IPS DF 19.7 (cell line): ENCODE data around the gene IREB2.
"Not testable (repeated sequence)": the region's sequence is repeated elsewhere in the genome, so short reads cannot be mapped to it uniquely, and the experiment has no call there.

Source experiments
- DNase-seq: peaks from one replicate; pipeline ENCODE4 v3.0.0-alpha.2; 2013; ENCODE audit warnings: low read depth, low spot score

The IREB2 gene

DNA sequence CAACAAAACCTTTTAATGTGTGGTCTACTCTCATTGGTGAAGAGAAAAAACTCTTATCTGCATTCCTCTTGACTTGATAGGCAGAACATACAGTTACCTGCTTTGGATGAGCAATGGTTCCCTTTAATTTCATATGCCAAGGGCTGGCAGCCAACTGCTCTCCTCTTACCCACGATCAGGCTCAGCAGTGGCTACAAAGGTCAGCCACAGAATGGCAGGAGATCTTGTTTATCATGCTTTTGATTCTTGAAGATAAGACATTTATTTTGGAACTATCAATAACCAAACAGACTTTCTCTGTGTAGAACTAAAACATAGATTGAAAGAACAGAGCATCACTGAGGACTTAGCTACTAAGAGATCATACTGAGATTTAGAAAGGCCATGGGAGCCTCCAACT is 6.1 kb upstream of the IREB2 start:
- DNase-seq = no peak

DNA sequence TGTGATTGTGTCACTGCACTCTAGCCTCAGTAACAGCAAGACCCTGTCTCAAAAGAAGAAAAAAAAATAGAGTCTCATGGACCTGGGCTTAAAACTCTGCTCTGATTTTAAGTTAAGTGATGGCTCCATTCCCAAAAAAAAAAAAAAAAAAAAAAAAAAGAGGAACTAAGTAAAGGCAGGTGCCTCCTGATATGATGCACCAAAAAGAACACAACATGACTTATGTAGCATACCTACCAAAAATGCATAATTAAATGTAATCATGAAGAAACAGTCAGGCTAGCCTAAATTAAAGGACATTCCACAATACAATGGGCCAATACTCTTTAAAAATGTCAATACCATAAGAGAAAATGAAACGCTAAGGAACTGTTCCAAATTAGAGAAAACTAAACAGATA is 5.4 kb upstream of the IREB2 start:
- DNase-seq = no peak

DNA sequence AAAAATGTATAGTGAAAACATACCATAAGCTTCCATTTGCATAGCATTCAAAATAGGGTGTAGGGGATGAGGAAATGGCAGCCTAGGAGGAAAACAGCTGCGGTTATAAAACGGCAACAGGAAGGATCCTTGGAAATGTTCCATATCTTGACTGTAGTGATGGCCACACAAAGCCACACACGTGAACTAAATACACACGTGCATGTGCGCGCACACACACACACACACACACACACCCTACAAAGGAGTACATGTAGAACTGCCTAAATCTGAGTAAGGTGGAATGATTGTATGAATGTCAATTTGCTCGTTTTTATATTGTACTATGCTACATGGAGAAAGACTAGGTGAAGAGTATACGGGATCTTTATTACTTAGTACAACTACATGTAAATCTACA is 3.9 kb upstream of the IREB2 start:
- no peak for DNase-seq

DNA sequence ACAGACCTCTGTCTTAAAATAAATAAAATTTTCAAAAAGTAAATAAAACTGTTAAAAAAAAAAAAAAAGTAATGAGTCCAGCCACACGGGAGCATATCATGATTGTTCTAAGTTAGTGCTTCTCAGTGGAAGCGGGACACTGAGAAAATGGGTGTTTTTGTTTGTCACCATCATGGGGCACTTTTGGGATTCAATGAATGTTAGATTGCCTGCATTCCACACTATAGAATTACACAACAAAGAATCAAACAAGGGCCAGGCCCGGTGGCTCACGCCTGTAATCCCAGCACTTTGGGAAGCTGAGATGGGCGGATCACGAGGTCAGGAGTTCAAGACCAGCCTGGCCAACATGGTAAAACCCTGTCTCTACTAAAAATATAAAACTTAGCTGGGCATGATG is 3.3 kb upstream of the IREB2 start:
- not testable (repeated sequence) for DNase-seq

DNA sequence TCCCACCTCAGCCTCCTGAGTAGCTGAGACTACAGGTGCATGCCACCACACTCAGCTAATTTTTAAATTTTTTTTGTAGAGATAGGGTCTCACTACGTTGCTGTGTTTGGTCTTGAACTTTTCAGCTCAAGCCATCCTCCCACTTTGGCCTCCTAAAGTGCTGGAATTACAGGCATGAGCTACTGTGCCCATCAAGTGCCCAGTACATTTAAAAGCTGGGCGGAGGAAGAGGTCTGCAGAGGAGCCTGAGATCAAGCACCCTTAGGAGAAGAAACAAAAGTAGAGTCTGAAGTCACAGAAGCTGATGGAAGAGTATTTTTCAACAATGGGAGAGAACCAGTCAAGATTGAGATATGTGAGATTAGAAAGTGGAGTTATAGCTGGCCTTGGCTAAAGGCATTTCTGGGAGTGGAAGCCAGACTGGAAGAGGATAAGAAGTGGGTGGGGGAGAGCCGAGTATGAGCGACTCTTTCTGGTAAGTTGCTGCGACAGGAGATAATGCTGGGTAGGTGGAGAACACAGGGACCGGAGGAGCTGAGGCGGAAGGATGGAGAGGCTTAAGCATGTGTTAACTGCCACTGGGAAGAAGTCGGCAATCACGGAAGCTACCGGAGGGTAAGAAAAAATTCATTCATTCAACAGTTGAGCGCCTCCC is 782 bp upstream of the IREB2 start:
- DNase-seq = no peak

DNA sequence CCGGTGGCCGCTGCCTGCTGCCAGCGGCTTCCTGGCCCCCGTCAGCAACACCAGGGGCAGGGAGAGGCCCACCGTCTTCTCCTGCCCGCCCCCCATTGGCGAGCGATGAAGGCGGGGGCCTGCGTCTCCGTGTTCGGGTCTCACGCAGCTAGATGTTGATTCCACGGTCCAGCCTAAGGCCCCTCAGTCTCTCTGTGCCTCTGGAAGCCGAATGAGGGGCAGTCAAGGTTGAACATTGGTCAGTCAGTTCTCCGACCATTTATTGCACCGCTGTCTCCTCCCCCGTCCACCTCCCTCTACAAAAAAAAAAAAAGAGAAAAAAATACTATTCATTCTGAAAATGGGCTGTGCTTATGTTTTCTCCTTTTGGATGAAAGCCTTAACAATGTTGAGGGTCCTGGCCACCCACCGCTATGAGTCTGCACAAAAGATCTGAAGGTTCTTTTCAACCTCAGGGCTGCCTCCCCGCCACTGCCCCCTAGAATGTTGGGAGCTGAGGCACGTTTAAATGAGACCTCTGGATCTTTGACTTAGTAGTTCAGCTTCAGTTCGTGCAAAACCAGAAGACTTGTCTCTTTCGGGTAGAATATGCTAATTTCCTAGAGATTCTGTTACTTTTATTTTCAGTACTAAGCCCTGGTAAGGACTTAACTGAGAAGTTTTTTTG is 736 bp downstream of the IREB2 start:
- DNase-seq = no peak

DNA sequence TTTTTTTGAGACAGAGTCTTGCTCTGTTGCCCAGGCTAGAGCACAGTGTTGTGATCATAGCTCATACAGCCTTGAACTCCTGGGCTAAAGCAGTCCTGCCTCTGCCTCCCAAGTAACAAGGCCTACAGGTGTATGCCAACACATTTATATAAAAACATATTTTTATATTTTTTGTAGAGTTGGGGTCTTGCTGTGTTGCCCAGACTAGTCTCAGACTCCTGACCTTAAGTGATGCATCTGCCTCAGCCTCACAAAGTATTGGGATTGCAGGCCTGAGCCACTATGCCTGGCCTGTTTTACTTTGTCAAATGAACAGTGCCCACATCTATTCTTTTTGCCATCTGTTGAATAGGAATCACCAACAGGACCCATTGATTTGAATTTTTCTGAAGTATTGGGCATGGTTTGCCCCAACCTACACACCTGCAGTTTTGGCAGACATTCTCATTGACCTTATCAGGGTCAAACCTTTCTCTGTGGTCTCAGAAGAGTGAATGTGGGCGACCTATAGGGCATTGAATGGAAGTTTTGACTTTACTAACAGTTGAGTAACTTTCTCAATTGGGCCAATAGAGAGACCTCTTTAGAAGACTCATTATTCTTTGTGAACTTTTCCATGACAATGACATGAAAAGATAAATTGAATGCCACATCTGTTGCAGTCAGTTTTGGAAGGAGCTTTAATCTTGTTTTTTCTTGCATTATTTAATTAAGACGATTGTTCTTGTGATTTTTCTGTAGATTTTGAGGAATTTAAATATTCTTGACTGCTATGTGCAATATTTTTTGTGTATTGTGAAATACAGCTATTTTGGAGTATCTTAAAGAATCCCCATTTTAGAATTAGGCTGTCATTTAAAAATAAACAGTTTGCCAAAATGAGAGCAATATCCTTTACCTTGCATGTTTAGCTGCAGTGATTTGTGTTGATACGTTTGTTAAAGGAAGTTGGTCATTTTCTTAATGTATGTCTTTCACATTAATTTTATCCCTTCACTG is 2.7 kb downstream of the IREB2 start:
- DNase-seq = no peak

DNA sequence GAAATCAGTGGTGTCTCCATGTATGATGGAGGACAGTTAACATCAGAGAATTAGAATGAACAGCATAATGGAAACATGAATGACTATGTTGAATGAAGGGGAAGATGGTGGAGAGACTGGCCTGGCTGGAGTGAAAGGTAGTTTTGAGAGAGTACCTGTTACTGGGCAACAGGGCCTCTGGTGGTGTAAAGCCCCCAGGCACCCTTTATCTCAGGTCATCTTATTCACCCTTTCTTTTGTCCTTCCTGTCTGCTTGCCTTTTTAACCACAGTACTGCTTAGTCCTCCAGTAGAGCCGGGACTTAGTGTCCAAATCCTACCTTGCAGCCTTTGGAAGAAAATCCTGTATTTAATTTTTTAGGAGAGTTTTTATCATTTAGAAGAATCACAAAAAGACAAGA is 6.2 kb downstream of the IREB2 start:
- DNase-seq = no peak

DNA sequence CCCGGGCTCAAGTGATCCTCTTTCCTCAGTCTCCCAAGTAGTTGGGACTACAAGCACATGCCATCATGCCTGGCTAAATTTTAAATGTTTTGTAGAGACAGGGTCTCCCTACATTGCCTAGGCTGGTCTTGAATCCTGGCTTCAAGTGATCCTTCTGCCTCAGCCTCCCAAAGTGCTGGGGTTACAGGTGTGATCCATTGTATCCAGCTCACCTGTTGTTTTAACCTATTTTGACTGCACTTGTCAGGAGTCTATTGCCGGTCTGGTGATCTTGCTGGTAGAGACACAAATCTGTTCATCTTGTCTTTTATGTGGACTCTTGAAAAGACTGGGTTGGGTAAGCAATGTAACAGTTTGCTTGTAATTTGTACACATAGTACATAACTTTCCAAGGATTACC is 7.9 kb downstream of the IREB2 start:
- DNase-seq = no peak

DNA sequence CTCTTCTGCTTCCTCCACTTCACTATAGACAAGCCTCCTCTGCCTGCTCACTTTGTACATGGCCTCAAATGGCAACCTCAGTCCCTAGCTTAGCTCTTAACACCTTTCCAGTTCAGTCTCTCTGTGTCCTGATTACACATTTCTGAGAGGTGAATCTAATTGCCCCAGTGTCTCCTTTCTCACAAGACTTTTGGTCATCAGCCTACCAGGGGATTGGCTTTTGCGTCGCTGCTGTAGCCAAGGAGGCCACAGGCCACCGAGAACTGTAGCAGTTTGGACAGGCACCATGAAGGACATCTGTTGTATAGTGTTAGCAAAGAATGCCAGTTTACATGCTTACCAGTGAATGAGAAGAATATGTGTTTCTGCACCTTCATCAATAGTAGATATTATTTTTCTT is 8.5 kb downstream of the IREB2 start:
- DNase-seq = no peak

DNA sequence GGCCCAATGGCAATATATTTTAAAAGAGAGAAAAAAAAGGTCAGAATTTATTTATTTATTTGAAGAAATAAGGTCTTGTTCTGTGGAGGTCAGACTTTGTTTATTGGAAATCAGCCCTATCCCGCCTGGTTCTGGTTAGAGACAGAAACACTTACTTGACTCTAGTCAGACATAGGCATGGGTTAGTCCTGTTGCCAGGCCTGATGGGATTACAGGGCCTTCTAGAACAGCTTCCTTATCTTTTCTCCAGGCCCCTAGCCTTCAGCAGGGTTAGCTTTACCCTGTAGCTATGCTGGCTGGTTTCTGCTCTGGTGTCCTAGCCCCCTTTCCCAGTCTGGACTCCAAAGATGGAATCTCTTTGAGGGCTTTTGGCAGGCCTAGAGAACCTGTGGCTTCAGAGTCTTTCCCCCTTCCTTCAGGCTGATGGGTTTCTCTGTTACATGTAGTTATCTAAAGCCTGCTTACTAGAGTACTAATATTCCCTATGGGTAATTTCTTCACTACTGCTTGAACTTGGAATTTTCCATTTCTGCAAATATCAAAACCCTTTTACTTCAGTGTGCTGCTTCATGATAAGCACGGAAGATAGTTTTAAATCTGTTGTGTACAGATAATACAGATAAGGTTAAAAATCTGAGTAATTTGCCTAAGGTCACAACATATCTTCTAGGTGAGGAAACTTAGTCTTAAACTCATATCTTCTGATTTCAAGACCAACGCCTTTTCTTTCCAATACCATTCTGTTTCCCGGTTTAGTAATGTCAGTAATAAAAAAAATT is 10.6 kb downstream of the IREB2 start:
- DNase-seq = no peak

DNA sequence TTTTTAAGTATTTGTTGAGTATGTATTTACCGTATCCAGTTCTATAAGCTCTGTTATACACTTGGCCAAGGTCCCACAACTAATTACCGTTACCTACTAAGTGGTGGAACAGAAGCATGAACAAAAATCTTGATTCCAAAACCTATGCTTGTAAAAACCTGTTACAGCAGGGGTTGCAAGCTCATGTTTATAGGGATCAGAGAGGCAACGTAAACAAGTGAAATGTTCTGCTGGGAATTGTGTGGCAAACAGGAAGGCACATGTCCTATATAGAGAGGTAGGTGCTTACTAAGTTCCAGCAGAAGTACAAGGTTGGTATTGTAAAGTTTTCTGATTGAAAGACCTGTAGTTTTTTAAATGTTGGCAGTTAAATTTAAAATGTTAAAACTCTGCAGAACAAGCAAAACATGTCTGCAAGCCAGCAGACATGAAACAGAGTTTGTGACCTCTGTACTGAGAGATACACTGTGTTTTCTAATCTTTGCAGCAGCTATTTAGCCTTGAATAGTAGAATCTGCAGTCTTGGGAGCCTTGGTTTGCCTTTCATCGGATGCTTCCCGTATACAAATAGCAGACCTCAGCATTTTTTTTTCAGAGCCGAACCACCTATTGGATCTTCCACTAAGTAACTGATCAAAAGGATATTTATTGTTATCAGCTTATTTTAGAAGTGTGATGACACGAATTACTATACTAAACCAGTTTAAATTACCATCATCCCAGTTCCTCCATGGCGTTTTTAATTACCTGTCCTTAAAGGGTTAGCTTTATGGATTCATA is 11.4 kb downstream of the IREB2 start:
- DNase-seq = no peak

DNA sequence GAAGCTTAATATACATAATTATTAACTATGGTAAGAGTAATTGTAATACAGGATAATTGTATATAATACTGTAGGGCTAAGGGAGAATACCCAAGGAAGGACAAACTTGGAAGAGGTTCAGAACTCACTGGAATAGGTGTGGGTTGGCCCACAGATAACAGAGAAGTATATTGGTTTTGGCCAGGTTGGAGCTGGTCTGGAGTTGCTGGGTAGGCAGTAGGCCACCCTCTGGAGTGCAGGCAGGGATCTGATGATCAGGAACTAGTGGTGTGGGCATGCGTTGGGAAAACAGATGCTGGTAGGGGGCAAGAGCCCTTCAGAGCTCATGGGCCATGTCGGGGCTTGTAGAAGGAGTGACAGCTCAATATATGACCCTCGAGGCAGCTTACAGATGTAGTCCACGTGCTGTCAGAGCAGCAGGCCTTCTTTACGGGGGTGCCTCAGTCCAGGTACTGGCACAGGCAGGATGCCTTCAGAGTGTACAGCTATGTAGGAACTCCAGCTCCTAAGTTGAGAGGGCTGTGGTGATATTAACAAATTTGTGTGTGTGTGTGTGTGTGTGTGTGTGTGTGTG is 12.4 kb downstream of the IREB2 start:
- DNase-seq = no peak

DNA sequence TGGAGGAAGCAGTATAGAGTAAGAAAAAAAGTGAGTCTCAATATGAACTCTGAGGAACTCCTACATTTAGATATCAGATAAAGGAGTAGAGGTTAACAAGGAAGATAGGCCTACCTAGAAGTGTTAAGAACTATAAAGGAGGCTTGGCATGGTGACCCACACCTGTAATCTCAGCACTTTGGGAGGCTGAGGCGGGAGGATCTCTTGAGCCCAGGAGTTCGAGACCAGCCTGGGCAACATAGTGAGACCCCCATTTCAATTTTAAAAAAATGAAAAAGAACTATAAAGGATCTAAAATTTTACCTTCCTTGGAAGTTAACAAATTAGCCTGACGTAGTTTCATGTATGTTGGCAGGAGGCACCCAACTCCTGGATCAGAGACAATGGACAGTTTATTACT is 14.5 kb downstream of the IREB2 start:
- DNase-seq = no peak

DNA sequence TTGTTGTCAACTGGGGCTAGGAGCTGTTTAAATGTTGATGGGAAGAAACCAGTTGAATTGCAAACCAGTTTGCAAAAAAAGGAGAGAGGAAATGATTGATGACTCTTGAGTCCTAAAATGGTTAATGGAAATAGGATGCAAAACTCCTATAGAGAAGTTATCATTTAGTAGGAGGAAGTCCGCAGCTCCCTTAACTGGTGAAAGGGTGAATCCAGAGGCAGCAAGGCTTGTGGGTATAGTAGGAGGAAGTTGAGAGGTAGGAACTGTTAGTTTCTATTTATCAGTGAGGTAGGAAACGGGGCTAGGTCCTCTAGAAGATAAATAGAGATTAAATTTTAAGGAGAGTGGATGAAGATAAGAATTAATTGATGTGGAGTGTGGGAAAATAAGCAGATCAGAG is 15.4 kb downstream of the IREB2 start:
- no peak for DNase-seq

DNA sequence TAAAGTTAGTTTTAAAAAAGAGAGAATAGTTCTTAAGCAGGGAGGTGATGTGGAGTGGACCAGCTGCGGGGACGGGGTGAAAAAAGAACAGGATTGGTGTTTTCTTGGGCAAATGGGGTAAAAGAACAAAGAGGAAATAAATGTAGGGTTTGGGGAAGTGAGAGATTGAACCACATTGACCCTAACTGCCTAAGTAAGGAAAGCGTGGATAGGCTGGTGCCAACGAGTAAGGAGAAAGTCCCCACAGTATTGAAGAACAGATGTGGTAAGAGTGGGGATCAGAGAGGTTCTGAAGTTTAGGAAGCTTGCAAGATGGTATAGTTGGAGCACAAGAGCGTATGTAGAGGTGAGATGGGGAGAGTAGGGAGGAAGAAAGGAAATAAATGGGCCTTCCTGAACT is 17.0 kb downstream of the IREB2 start:
- no peak for DNase-seq

DNA sequence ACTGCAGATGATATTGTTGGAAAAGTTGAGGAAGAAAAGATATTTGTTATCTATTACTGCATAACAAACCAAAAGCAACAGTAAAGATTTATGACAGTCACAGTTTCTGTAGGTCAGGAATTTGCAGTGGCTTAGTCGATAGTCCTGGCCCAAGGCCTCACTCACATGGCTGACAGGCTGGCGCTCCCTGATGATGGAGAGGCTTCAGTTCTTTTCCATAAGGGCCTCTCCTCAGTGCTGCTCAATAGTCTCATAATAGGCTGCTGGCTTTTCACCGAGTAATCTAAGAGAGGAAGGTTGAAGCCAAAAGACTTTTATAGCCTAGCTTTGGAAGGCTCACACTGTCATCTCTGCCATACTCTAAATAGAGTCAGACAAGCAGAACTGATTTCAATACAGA is 17.7 kb downstream of the IREB2 start:
- DNase-seq = no peak

DNA sequence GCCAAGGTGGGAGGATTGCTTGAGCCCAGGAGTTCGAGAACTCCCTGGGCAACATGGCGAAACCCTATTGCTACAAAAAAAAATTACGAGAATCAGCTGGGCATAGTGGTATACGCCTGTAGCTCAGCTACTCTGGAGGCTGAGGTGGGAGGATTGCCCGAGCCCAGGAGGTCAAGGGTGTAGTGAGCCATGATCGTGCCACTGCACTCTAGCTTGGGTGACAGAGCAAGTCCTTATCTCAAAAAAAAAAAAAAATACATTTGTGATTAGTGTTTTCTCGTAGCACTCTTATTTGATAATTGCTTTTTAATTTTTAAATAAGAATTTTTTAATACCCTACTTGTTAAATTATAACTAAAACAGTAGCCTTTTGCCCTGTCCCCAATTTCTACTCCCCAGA is 18.4 kb downstream of the IREB2 start:
- no peak for DNase-seq

DNA sequence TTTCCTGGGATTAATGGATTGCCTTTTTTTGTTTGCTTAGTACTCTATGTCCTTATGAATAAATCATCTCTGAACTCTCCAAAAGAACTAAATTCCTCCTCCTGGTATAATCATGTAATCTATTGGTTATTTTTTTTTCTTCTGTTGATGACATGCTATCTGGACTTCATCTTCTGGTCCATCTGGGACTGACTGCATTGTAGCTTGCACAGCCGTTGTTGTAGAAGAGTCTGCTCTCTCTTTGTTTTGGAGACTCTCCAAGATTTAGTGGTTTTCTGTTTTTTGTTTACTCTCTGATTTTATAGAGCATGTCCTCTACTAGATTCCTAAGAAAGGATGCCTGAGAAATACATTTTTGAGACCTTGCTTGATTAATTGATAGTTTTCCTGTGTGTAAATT is 19.1 kb downstream of the IREB2 start:
- DNase-seq = no peak

DNA sequence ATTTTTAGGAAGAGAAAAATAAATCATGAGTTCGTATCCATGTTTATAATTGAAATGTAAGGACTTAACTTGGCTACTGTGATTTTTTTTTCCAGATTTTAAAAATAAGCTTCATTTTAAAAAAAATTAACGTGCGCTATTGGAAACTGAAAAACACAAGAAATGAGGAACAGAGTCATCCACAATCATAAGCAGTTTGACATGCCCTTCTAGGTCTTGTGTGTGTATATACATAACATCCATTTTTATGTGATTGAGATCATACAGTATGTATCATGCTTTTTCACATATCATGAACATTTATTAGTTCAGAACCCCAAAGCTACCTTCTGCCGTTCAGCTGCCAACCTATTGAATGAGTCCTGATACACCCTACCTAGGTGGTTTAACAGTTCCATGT is 22.7 kb downstream of the IREB2 start:
- no peak for DNase-seq
